Calu3 (cell line): ENCODE measurements around the gene SLC22A31. TPM values are rescaled to one million over a fixed set of nuclear protein-coding genes. Genes with fewer than 3 reads are reported as not detected.
"Not testable (repeated sequence)": the region's sequence is repeated elsewhere in the genome, so short reads cannot be mapped to it uniquely, and the experiment has no call there.

Experiments used
- BruUV-seq: library from RNA; stranded (reverse); fragments of 400-500 nt; replicated peaks from 2 replicates; lab custom pipeline; 2021; lab: Mats Ljungman, UMichigan
- CTCF ChIA-PET: fragments of 300-600 bp; sonication (Branson Sonifier 250); formaldehyde crosslinking; loops from one replicate; lab custom pipeline; 2022; ENCODE audit warnings: antibody characterized with exemption; lab: Charles Lee
- DNase-seq: peaks from one replicate; pipeline ENCODE4 v3.0.0; 2022
- H3K27ac Mint-ChIP-seq: one replicate; pipeline ENCODE4 v1.8.0; 2022; ENCODE audit warnings: mixed read lengths; ENCODE audit not compliant: unreplicated experiment
- H3K27me3 Mint-ChIP-seq: one replicate; pipeline ENCODE4 v1.8.0; 2022; ENCODE audit warnings: mixed read lengths; ENCODE audit not compliant: unreplicated experiment
- H3K36me3 Mint-ChIP-seq: one replicate; pipeline ENCODE4 v1.8.0; 2022; ENCODE audit warnings: mild to moderate bottlenecking, moderate library complexity, mixed read lengths; ENCODE audit not compliant: insufficient read depth, unreplicated experiment
- H3K4me1 Mint-ChIP-seq: one replicate; pipeline ENCODE4 v1.8.0; 2022; ENCODE audit warnings: mild to moderate bottlenecking, low read depth, mixed read lengths; ENCODE audit not compliant: unreplicated experiment
- H3K4me3 Mint-ChIP-seq: one replicate; pipeline ENCODE4 v1.8.0; 2022; ENCODE audit warnings: mild to moderate bottlenecking, low read depth, moderate library complexity, mixed read lengths; ENCODE audit not compliant: unreplicated experiment
- H3K9me3 Mint-ChIP-seq: one replicate; pipeline ENCODE4 v1.8.0; 2022; ENCODE audit warnings: low read depth, mixed read lengths; ENCODE audit not compliant: unreplicated experiment
- CTCF ChIP-seq: fragments of 200-600 bp; IDR thresholded peaks from one replicate; pipeline ENCODE4 v1.8.0; 2022; ENCODE audit warnings: antibody characterized with exemption; ENCODE audit not compliant: unreplicated experiment
- intact Hi-C: fragments of 100-400 bp; cut with micrococcal nuclease; formaldehyde crosslinking; loops from one replicate; pipeline ENCODE4 v1.10.0; 2022; ENCODE audit not compliant: unreplicated experiment
- total RNA-seq: library from RNA; stranded (reverse); gene quantifications from 2 replicates; pipeline ENCODE4 v1.2.3, GENCODE V29; 2022

The SLC22A31 gene
- total RNA-seq, 1 experiment from 2014 or later = 0.52 TPM

DNA sequence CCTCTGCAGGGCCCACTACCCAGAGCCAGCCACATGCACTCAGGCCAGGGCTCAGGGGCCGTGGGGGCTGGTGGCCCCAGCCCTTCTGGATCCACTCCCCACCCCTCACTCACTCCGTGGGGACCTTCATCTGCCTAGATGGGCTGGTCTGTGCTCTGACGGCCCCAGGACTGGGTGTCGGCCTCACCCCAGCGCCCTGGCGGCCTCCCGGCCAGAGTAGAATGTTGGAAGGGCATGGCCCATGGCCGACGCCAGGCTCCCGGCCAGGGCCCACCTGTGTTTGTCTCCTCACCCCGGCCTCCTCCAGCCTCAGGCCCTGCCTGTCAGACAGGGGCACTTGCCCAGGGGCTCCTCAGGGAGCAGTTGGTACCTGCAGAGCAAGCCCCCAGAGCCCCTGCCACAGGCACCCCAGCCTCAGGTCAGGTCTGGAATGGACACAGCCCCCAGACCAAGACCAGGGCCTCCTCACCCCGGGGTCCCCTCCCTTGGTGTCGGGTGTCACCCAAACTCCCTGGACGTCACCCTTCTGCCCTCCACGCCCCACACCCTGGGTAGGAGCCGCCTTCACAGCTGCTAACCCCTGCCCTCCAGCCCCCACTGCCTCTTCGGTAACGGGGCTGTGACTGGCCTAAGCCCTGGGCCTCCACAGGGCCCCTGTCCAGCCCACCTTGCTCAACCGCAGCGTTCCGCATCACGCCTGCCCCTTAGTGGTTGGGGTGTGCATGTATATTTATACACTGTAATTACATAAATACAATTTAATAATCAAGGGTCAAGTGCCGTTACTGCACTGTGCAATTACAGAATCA, 31.8 kb downstream of the SLC22A31 start:
- peak; percentile 42 for DNase-seq
- Mint-ChIP-seq H3K4me1 (peaks cover 10% of the 10 kb centered on the region), H3K27ac (no peak overlapping the region), H3K36me3 (peaks cover 15% of the 10 kb centered on the region), H3K4me3 (no peak overlapping the region), H3K9me3 (no peaks in the 10 kb centered on the region), H3K27me3 (peaks cover 67% of the 10 kb centered on the region)
- CTCF ChIA-PET = interaction anchor here (1.8 kb wide), 1 partner anchor 116 kb away, joined by 11 read pairs; no protein-coding TSS in a partner anchor
- no TSS peak for BruUV-seq
- TF ChIP-seq CTCF = peak; percentile 12
- intact Hi-C loops = no loop called here

GRCh38 chr16:89167425-89167941, 32.9 kb downstream of the SLC22A31 start:
- TF ChIP-seq CTCF = peak; percentile 95
- intact Hi-C loops = no loop called here
- H3K4me1 Mint-ChIP-seq = peaks cover 10% of the 10 kb centered on the region
- H3K27me3 Mint-ChIP-seq = peaks cover 60% of the 10 kb centered on the region
- H3K36me3 Mint-ChIP-seq = peaks cover 13% of the 10 kb centered on the region
- peak; percentile 97 for DNase-seq
- no peaks in the 10 kb centered on the region for H3K9me3 Mint-ChIP-seq
- BruUV-seq = no TSS peak
- H3K4me3 Mint-ChIP-seq = no peak overlapping the region
- H3K27ac Mint-ChIP-seq = no peak overlapping the region
- CTCF ChIA-PET = interaction anchor here (0.5 to 1.8 kb wide), 8 partner anchors 49 to 607 kb away, joined by 3 to 11 read pairs (median 4); partner anchors contain the start of genes APRT, GALNS and TRAPPC2L

DNA sequence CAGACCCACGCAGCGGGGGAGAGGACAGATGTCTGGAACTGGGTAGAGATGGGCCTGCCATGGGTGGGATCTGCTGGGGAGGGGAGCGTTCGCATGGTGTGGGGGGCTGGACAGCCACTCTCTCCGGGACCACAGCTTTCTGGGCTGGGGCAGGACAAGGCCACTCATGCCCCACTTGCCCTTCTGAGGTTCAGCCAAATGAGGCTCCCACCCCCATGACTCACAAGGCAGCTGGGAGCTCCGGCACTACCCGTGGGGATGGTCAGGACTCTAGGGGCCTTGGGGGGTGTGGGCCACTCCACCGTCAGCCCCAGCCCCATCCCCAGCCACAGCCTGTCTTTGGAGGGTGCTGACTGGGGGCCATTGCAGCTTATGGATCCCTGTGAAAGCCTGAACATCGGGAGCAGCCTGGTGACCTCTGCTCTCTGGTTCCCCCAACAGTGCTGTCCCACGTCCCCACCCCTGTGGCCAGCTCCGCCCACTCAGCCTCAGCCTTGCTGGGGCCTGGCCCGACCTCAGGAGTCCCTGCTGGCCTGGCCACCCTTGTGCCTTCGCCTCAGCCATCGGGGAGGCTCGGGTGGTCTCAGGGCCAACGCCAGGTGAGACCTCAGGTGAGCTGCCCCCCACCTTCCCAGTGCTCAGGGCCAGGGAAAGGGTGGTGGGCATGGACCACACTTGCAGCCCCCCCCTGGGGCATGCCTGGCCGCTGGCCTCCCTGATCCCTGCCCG, 33.5 kb downstream of the SLC22A31 start:
- Mint-ChIP-seq H3K4me1 (peaks cover 10% of the 10 kb centered on the region), H3K36me3 (peaks cover 10% of the 10 kb centered on the region), H3K4me3 (no peak overlapping the region), H3K27me3 (peaks cover 65% of the 10 kb centered on the region), H3K27ac (no peak overlapping the region), H3K9me3 (no peaks in the 10 kb centered on the region)
- DNase-seq = no peak
- no peak for TF ChIP-seq CTCF
- intact Hi-C loops = no loop called here
- CTCF ChIA-PET = interaction anchor here (0.5 to 1.8 kb wide), 8 partner anchors 49 to 606 kb away, joined by 3 to 11 read pairs (median 4); partner anchors contain the start of genes APRT, GALNS and TRAPPC2L
- no TSS peak for BruUV-seq

DNA sequence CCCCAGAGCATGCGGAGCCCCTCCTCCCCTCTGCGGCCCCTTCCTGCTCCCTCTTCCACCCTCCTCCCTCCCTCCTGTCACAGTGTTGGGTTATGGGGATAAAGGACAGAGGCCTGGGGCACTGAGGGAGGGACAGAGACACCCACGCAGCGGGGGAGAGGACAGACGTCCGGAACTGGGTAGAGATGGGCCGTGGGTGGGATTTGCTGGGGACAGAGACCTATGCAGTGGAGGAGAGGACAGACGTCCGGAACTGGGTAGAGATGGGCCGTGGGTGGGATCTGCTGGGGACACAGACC, 34.7 kb downstream of the SLC22A31 start:
- CTCF ChIA-PET = interaction anchor here (0.6 kb wide), 1 partner anchor 244 kb away, joined by 4 read pairs; no protein-coding TSS in a partner anchor
- H3K9me3 Mint-ChIP-seq, H3K27ac Mint-ChIP-seq, BruUV-seq, H3K4me1 Mint-ChIP-seq, DNase-seq, intact Hi-C loops, H3K36me3 Mint-ChIP-seq, H3K4me3 Mint-ChIP-seq: not testable (repeated sequence)
- peaks cover 61% of the 10 kb centered on the region for H3K27me3 Mint-ChIP-seq
